DND-41 (cell line): ENCODE measurements around the gene SUMF1.
A peak's percentile ranks its signal among the peaks of the same experiment; 100 is the strongest.

Source experiments
- ATAC-seq: fragments of 200-7000 bp; cut with Tn5 transposase; 3 replicates; pipeline ENCODE4 v1.9.1; 2021; ENCODE audit warnings: low read depth; ENCODE audit not compliant: insufficient read depth
- DNase-seq: peaks from one replicate; pipeline ENCODE4 v3.0.0-alpha.2; 2020
- H2AFZ ChIP-seq: 2 replicates; pipeline ENCODE4 v1.6.0; 2012; ENCODE audit warnings: low read depth, low read length
- H3K27ac ChIP-seq: 2 replicates; pipeline ENCODE4 v1.5.1; 2012; ENCODE audit warnings: low read length, inconsistent platforms
- H3K27me3 ChIP-seq: fragments of 200-600 bp; sonication (generic); 2 replicates; pipeline ENCODE4 v1.6.0; 2012; ENCODE audit warnings: low read length, mild to moderate bottlenecking, inconsistent platforms; ENCODE audit not compliant: insufficient read depth, poor library complexity
- H3K36me3 ChIP-seq: 2 replicates; pipeline ENCODE4 v1.5.1; 2012; ENCODE audit warnings: low read length, inconsistent platforms; ENCODE audit not compliant: insufficient read depth
- H3K4me1 ChIP-seq: 2 replicates; pipeline ENCODE4 v1.5.1; 2012; ENCODE audit warnings: mild to moderate bottlenecking, low read length; ENCODE audit not compliant: insufficient read depth
- H3K4me2 ChIP-seq: 2 replicates; pipeline ENCODE4 v1.6.0; 2012; ENCODE audit warnings: mild to moderate bottlenecking, moderate library complexity, low read length, inconsistent platforms; ENCODE audit not compliant: insufficient read depth
- H3K4me3 ChIP-seq, 2 experiments: fragments of 200-600 bp in 1 of 2; shearing (Covaris generic) in 1 of 2; 2 replicates each; pipeline ENCODE4 v1.5.1; 2012 to 2016; ENCODE audit warnings: inconsistent platforms in 2 of 2, low read length in 2 of 2, mild to moderate bottlenecking in 2 of 2, low read depth in 1 of 2, moderate library complexity in 1 of 2
- H3K79me2 ChIP-seq: 2 replicates; pipeline ENCODE4 v1.6.0; 2012; ENCODE audit warnings: low read length, inconsistent platforms; ENCODE audit not compliant: insufficient read depth
- H3K9ac ChIP-seq: 2 replicates; pipeline ENCODE4 v1.6.0; 2012; ENCODE audit warnings: low read depth, mild to moderate bottlenecking, inconsistent platforms, low read length, moderate library complexity
- H3K9me3 ChIP-seq: 2 replicates; pipeline ENCODE4 v1.5.1; 2012; ENCODE audit warnings: low read length, moderate library complexity, mild to moderate bottlenecking, inconsistent platforms; ENCODE audit not compliant: insufficient read depth, severe bottlenecking
- H4K20me1 ChIP-seq: 2 replicates; pipeline ENCODE4 v1.6.0; 2012; ENCODE audit warnings: low read length; ENCODE audit not compliant: insufficient read depth
- CTCF ChIP-seq: IDR thresholded peaks from 2 replicates; pipeline ENCODE4 v1.5.1; 2012; ENCODE audit warnings: borderline replicate concordance, low read length, moderate library complexity, mild to moderate bottlenecking; ENCODE audit not compliant: poor library complexity, severe bottlenecking; ENCODE audit errors: extremely low read depth
- EZH2 ChIP-seq: IDR thresholded peaks from 3 replicates; pipeline ENCODE4 v1.6.1; 2012; ENCODE audit warnings: borderline replicate concordance, low read depth, mild to moderate bottlenecking, moderate library complexity, low read length, inconsistent platforms; ENCODE audit not compliant: severe bottlenecking

SUMF1 gene

GRCh38 chr3:4506559-4507023 is 39.5 kb upstream of the SUMF1 start:
- Histone ChIP-seq H3K79me2 (no peaks in the 10 kb centered on the region), H3K27me3 (no peaks in the 10 kb centered on the region), H3K27ac (no peak overlapping the region), H3K36me3 (no peaks in the 10 kb centered on the region), H4K20me1 (no peaks in the 10 kb centered on the region), H3K9ac (no peak overlapping the region), H2AFZ (no peak overlapping the region), H3K4me3 (no peak overlapping the region), H3K4me1 (peaks cover 15% of the 10 kb centered on the region; the same call in 1 of the 2 replicates), H3K4me2 (no peak overlapping the region), H3K9me3 (no peaks in the 10 kb centered on the region)
- TF ChIP-seq EZH2 (no peak), CTCF (no peak)
- no peak for DNase-seq
- no peak for ATAC-seq

- no peaks in the 10 kb centered on the region for H3K9me3 ChIP-seq
- no peak for DNase-seq
- peaks cover 15% of the 10 kb centered on the region; the same call in 1 of the 2 replicates for H3K4me1 ChIP-seq
- ATAC-seq, result no peak
- no peak overlapping the region for H3K27ac ChIP-seq
- no peak for TF ChIP-seq CTCF
- TF ChIP-seq EZH2, result no peak
- H3K9ac ChIP-seq, result no peak overlapping the region
- no peak overlapping the region for H3K4me2 ChIP-seq
- H4K20me1 ChIP-seq, result no peaks in the 10 kb centered on the region
- no peak overlapping the region for H2AFZ ChIP-seq
- no peaks in the 10 kb centered on the region for H3K79me2 ChIP-seq
- 0 out of 2 replicates have a peak, but pooled peaks cover 5% of the 10 kb centered on the region for H3K36me3 ChIP-seq
- no peak overlapping the region for H3K4me3 ChIP-seq
- H3K27me3 ChIP-seq, result no peaks in the 10 kb centered on the region
Observed at GRCh38 chr3:4505688-4506558, 38.9 kb upstream of the SUMF1 start.

GRCh38 chr3:4504340-4505261 is 37.5 kb upstream of the SUMF1 start:
- H3K27ac ChIP-seq, result no peak overlapping the region
- peak overlapping the region; percentile 39 for H3K4me2 ChIP-seq
- no peak overlapping the region for H2AFZ ChIP-seq
- H3K79me2 ChIP-seq, result no peaks in the 10 kb centered on the region
- H3K36me3 ChIP-seq, result 0 out of 2 replicates have a peak, but pooled peaks cover 5% of the 10 kb centered on the region
- H3K27me3 ChIP-seq, result no peaks in the 10 kb centered on the region
- TF ChIP-seq EZH2, result no peak
- no peak for TF ChIP-seq CTCF
- no peak overlapping the region for H3K4me3 ChIP-seq
- peak; percentile 59; the same call in 2 of the 3 replicates for ATAC-seq
- peaks cover 15% of the 10 kb centered on the region; the same call in 1 of the 2 replicates for H3K4me1 ChIP-seq
- no peaks in the 10 kb centered on the region for H3K9me3 ChIP-seq
- DNase-seq, result no peak
- H3K9ac ChIP-seq, result no peak overlapping the region
- H4K20me1 ChIP-seq, result no peaks in the 10 kb centered on the region
